IMR-90 (cell line): ENCODE results near the gene KIF25. TPM values are rescaled to one million over a fixed set of nuclear protein-coding genes. Genes with fewer than 3 reads are reported as not detected.
A peak's percentile ranks its signal among the peaks of the same experiment; 100 is the strongest.

Source experiments
- ATAC-seq: fragments of 200-7000 bp; cut with Tn5 transposase; 2 replicates; pipeline ENCODE4 v1.9.1; 2020; ENCODE audit warnings: low read depth, mild to moderate bottlenecking, moderate library complexity
- BruUV-seq: library from RNA; stranded (reverse); fragments of 400-500 nt; replicated peaks from 2 replicates; lab custom pipeline; 2021; lab: Mats Ljungman, UMichigan
- CTCF ChIA-PET: fragments of 300-600 bp; formaldehyde crosslinking; extraction: SDS; loops from one replicate; lab custom pipeline; 2021; ENCODE audit warnings: antibody characterized with exemption; lab: Yijun Ruan, JAX
- POLR2A ChIA-PET: fragments of 300-600 bp; sonication (Branson Sonifier 250); formaldehyde crosslinking; loops from one replicate; lab custom pipeline; 2022; ENCODE audit warnings: antibody characterized with exemption; ENCODE audit not compliant: unreplicated experiment; lab: Charles Lee
- DNase-seq: peaks from one replicate; pipeline ENCODE4 v3.0.0; 2013
- H2AFZ ChIP-seq: replicated peaks from 2 replicates; pipeline ENCODE3; 2013; ENCODE audit warnings: low read length, mild to moderate bottlenecking; ENCODE audit not compliant: poor library complexity
- H2AK5ac ChIP-seq: 2 replicates; pipeline ENCODE4 v1.6.1; 2013; ENCODE audit warnings: low read depth, low read length, inconsistent platforms
- H2AK9ac ChIP-seq: replicated peaks from 2 replicates; pipeline ENCODE3; 2013; ENCODE audit warnings: mild to moderate bottlenecking, low read depth, low read length, moderate library complexity; ENCODE audit not compliant: poor library complexity
- H2BK120ac ChIP-seq: 2 replicates; pipeline ENCODE4 v1.6.1; 2013; ENCODE audit warnings: low read depth, low read length, inconsistent platforms
- H2BK15ac ChIP-seq: 3 replicates; pipeline ENCODE4 v1.6.1; 2013; ENCODE audit warnings: low read depth, low read length, inconsistent platforms
- H2BK20ac ChIP-seq: 2 replicates; pipeline ENCODE4 v1.6.1; 2013; ENCODE audit warnings: low read depth, mild to moderate bottlenecking, inconsistent platforms, low read length, moderate library complexity
- H2BK5ac ChIP-seq: 2 replicates; pipeline ENCODE4 v1.6.1; 2013; ENCODE audit warnings: mild to moderate bottlenecking, low read depth, low read length, inconsistent platforms; ENCODE audit not compliant: poor library complexity, severe bottlenecking
- H3K14ac ChIP-seq: replicated peaks from 2 replicates; pipeline ENCODE4 v1.6.1; 2013; ENCODE audit warnings: low read depth, low read length, inconsistent platforms
- H3K18ac ChIP-seq: 2 replicates; pipeline ENCODE4 v1.6.1; 2013; ENCODE audit warnings: low read depth, low read length, control low read depth
- H3K23ac ChIP-seq: 2 replicates; pipeline ENCODE4 v1.6.1; 2013; ENCODE audit warnings: low read depth, low read length, inconsistent platforms
- H3K27ac ChIP-seq: 2 replicates; pipeline ENCODE4 v1.5.1; 2013; ENCODE audit warnings: mild to moderate bottlenecking, control low read depth, low read length; ENCODE audit not compliant: insufficient read depth
- H3K27me3 ChIP-seq: 2 replicates; pipeline ENCODE4 v1.6.1; 2013; ENCODE audit warnings: low read length; ENCODE audit not compliant: control insufficient read depth, insufficient read depth
- H3K36me3 ChIP-seq: 2 replicates; pipeline ENCODE4 v1.6.1; 2013; ENCODE audit warnings: low read length, mixed read lengths; ENCODE audit not compliant: control insufficient read depth, insufficient read depth
- H3K4ac ChIP-seq: 2 replicates; pipeline ENCODE4 v1.6.1; 2013; ENCODE audit warnings: low read depth, low read length, inconsistent platforms
- H3K4me1 ChIP-seq: 2 replicates; pipeline ENCODE4 v1.6.1; 2013; ENCODE audit warnings: low read length, mixed read lengths; ENCODE audit not compliant: control insufficient read depth, insufficient read depth
- H3K4me2 ChIP-seq: 2 replicates; pipeline ENCODE4 v1.6.1; 2013; ENCODE audit warnings: low read depth, mild to moderate bottlenecking, control low read depth, low read length, moderate library complexity
- H3K4me3 ChIP-seq: 2 replicates; pipeline ENCODE4 v1.5.1; 2013; ENCODE audit warnings: low read depth, mild to moderate bottlenecking, control low read depth, low read length, moderate library complexity; ENCODE audit not compliant: insufficient read depth
- H3K56ac ChIP-seq: 2 replicates; pipeline ENCODE4 v1.6.1; 2013; ENCODE audit warnings: low read length, inconsistent platforms; ENCODE audit not compliant: insufficient read depth; ENCODE audit errors: extremely low read depth
- H3K79me1 ChIP-seq, 2 experiments: 2 replicates each; pipeline ENCODE4 v1.6.1; 2013; ENCODE audit warnings: low read length in 2 of 2, inconsistent platforms in 1 of 2, low read depth in 1 of 2
- H3K9ac ChIP-seq: 2 replicates; pipeline ENCODE4 v1.6.1; 2013; ENCODE audit warnings: low read depth, low read length, control low read depth
- H3K9me1 ChIP-seq: 2 replicates; pipeline ENCODE4 v1.6.1; 2013; ENCODE audit warnings: low read length, inconsistent platforms; ENCODE audit not compliant: insufficient read depth
- H3K9me3 ChIP-seq: 2 replicates; pipeline ENCODE4 v1.6.1; 2013; ENCODE audit warnings: low read length; ENCODE audit not compliant: control insufficient read depth, insufficient read depth
- H4K20me1 ChIP-seq: 2 replicates; pipeline ENCODE4 v1.6.1; 2013; ENCODE audit warnings: low read length, inconsistent platforms; ENCODE audit not compliant: insufficient read depth
- H4K5ac ChIP-seq: 2 replicates; pipeline ENCODE4 v1.6.1; 2013; ENCODE audit warnings: mild to moderate bottlenecking, low read depth, low read length, control low read depth
- H4K8ac ChIP-seq, 2 experiments: 2 replicates each; pipeline ENCODE4 v1.6.1; 2013; ENCODE audit warnings: low read depth in 2 of 2, low read length in 2 of 2, control low read depth in 1 of 2, inconsistent platforms in 1 of 2
- H4K91ac ChIP-seq: 2 replicates; pipeline ENCODE4 v1.6.1; 2013; ENCODE audit warnings: low read depth, low read length, inconsistent platforms; ENCODE audit not compliant: insufficient read depth
- BHLHE40 ChIP-seq: fragments of 150-350 bp; IDR thresholded peaks from 2 replicates; pipeline ENCODE4 v1.6.1; 2016; ENCODE audit warnings: mild to moderate bottlenecking, low read depth, low read length
- FOS ChIP-seq: fragments of 150-350 bp; IDR thresholded peaks from 2 replicates; pipeline ENCODE4 v1.6.1; 2016; ENCODE audit warnings: low read depth, low read length
- MAFK ChIP-seq: IDR thresholded peaks from 2 replicates; pipeline ENCODE4 v1.6.1; 2012; ENCODE audit warnings: low read depth, low read length, improper control_type of control experiment
- MAZ ChIP-seq: IDR thresholded peaks from 2 replicates; pipeline ENCODE4 v1.6.1; 2012; ENCODE audit warnings: low read depth, mild to moderate bottlenecking, low read length, improper control_type of control experiment, moderate library complexity, borderline replicate concordance
- NFE2L2 ChIP-seq: fragments of 150-350 bp; IDR thresholded peaks from 2 replicates; pipeline ENCODE4 v1.6.1; 2016; ENCODE audit warnings: low read depth, mild to moderate bottlenecking, low read length
- RAD21 ChIP-seq: IDR thresholded peaks from 2 replicates; pipeline ENCODE4 v1.6.1; 2012; ENCODE audit warnings: low read length, improper control_type of control experiment
- SMC3 ChIP-seq: fragments of 150-350 bp; IDR thresholded peaks from 2 replicates; pipeline ENCODE4 v1.6.1; 2016; ENCODE audit warnings: low read depth, mild to moderate bottlenecking, antibody characterized with exemption, low read length, moderate library complexity
- WGBS, 2 experiments: methylation state at CpG; one replicate each; pipeline versions ENCODE4 v1.1.5 to v1.1.7; 2013; ENCODE audit warnings: missing lambda C conversion rate in 2 of 2; ENCODE audit not compliant: insufficient read length in 1 of 2; ENCODE audit errors: extremely low coverage in 2 of 2; 5-methylcytosine and 5-hydroxymethylcytosine counted together
- dilution Hi-C: fragments of 300-500 bp; cut with HindIII; formaldehyde crosslinking; loops from one replicate; pipeline ENCODE4 v1.14.3; 2018; ENCODE audit warnings: low sequenced_read_pairs; ENCODE audit not compliant: unreplicated experiment
- in situ Hi-C: fragments of 300-500 bp; cut with MboI; formaldehyde crosslinking; loops from 3 replicates; pipeline ENCODE4 v1.14.3; 2019; ENCODE audit warnings: low sequenced_read_pairs, inconsistent platforms, mixed read lengths
- intact Hi-C: fragments of 100-400 bp; cut with micrococcal nuclease; formaldehyde crosslinking; loops from 2 replicates; pipeline ENCODE4 v1.10.0; 2022
- polyA plus RNA-seq, 3 experiments: library from polyadenylated mRNA; depleted of rRNA; stranded (reverse); fragments of >200 nt; gene quantifications; 2 replicates each; pipeline ENCODE4 v1.2.3, GENCODE V29; 2012; ENCODE audit warnings: low replicate concordance in 1 of 3
- total RNA-seq: library from RNA; depleted of rRNA; stranded (reverse); fragments of >200 nt; gene quantifications from 2 replicates; pipeline ENCODE4 v1.2.3, GENCODE V29; 2012
- TF ChIP-seq, protein P1 (sequence below): conservative IDR thresholded peaks from 2 replicates; pipeline ENCODE4 v1.5.1; 2012; ENCODE audit warnings: mild to moderate bottlenecking, low read depth, low read length, improper control_type of control experiment

Gene KIF25
- total and polyA plus RNA-seq, 2 of the 4 experiments (the other 2 are of a cell fraction): not detected

- Histone ChIP-seq H3K4me1 (peaks cover 15% of the 10 kb centered on the region), H3K9ac (peak overlapping the region; percentile 21; the same call in 1 of the 2 replicates), H4K20me1 (no peaks in the 10 kb centered on the region), H4K91ac (peak overlapping the region; percentile 76), H3K23ac (no peak overlapping the region; the same call in 1 of the 2 replicates), H3K4ac (peak overlapping the region; percentile 79; the same call in 1 of the 2 replicates), H3K36me3 (no peaks in the 10 kb centered on the region), H3K4me3 (no peak overlapping the region), H2BK15ac (peak overlapping the region; percentile 71; the same call in 2 of the 3 replicates), H3K9me3 (no peaks in the 10 kb centered on the region), H2BK5ac (peak overlapping the region; percentile 58), H3K9me1 (peaks cover 14% of the 10 kb centered on the region), H3K14ac (peak overlapping the region; percentile 57), H4K8ac (peak overlapping the region; percentile 60 to 71), H3K27ac (peak overlapping the region; percentile 52), H3K4me2 (no peak overlapping the region), H3K56ac (peak overlapping the region; percentile 40), H2AK9ac (no peak overlapping the region), H3K18ac (peak overlapping the region; percentile 45; the same call in 1 of the 2 replicates), H2AFZ (peak overlapping the region; percentile 75), H2AK5ac (peak overlapping the region; percentile 66), H2BK120ac (peak overlapping the region; percentile 64), H3K79me1 (no peaks in the 10 kb centered on the region), H2BK20ac (peak overlapping the region; percentile 75), H4K5ac (0 out of 2 replicates have a peak overlapping the region, but pooled peaks have one; percentile 13), H3K27me3 (no peaks in the 10 kb centered on the region)
- dilution Hi-C loops: no loop called here
- intact Hi-C loops: loop anchor here (10.0 kb wide), 2 partner anchors 77 to 207 kb away; partner anchors contain the start of gene AFDN
- POLR2A ChIA-PET: no interaction called here
- in situ Hi-C loops: no loop called here
- ATAC-seq (peak; percentile 76), DNase-seq (peak; percentile 86)
- TF ChIP-seq BHLHE40 (no peak), NFE2L2 (no peak), SMC3 (peak; percentile 36; the same call in 1 of the 2 replicates), RAD21 (peak; percentile 50), MAZ (0 out of 2 replicates have a peak, but pooled peaks have one; percentile 33), MAFK (no peak), FOS (peak; percentile 27; the same call in 1 of the 2 replicates)
- TF ChIP-seq, protein P1, sequence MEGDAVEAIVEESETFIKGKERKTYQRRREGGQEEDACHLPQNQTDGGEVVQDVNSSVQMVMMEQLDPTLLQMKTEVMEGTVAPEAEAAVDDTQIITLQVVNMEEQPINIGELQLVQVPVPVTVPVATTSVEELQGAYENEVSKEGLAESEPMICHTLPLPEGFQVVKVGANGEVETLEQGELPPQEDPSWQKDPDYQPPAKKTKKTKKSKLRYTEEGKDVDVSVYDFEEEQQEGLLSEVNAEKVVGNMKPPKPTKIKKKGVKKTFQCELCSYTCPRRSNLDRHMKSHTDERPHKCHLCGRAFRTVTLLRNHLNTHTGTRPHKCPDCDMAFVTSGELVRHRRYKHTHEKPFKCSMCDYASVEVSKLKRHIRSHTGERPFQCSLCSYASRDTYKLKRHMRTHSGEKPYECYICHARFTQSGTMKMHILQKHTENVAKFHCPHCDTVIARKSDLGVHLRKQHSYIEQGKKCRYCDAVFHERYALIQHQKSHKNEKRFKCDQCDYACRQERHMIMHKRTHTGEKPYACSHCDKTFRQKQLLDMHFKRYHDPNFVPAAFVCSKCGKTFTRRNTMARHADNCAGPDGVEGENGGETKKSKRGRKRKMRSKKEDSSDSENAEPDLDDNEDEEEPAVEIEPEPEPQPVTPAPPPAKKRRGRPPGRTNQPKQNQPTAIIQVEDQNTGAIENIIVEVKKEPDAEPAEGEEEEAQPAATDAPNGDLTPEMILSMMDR: peak; percentile 63
- BruUV-seq: no TSS peak
- 38% methylated on average over 4 of the region's 12 CpGs; no CpG with 5 or more reads in 1 of the 2 experiments for WGBS, 2 experiments
- CTCF ChIA-PET: interaction anchor here (0.6 to 1.3 kb wide), 7 partner anchors 9 to 124 kb away, joined by 3 to 4 read pairs (median 3); no protein-coding TSS in a partner anchor
Observed at GRCh38 chr6:168032005-168032760, 34.7 kb downstream of the KIF25 start.
